GM18861 (cell line): ENCODE results near the gene NCKAP5.

Experiments used
- ATAC-seq: cut with Tn5 transposase; IDR thresholded peaks from one replicate; pipeline ENCODE4 v1.9.1; 2021; ENCODE audit not compliant: unreplicated experiment

NCKAP5 gene

GRCh38 chr2:132977812-132978529 is 590.3 kb downstream of the NCKAP5 start:
- no peak for ATAC-seq

GRCh38 chr2:132975193-132976105 is 592.8 kb downstream of the NCKAP5 start:
- ATAC-seq = peak; percentile 58

- no peak for ATAC-seq
Observed at GRCh38 chr2:132974467-132975095, 593.7 kb downstream of the NCKAP5 start.

GRCh38 chr2:132971310-132972061 is 596.8 kb downstream of the NCKAP5 start:
- ATAC-seq = no peak

GRCh38 chr2:132969371-132969985 is 598.8 kb downstream of the NCKAP5 start:
- no peak for ATAC-seq

- no peak for ATAC-seq
Observed at GRCh38 chr2:132965460-132965859, 602.8 kb downstream of the NCKAP5 start.

- no peak for ATAC-seq
Observed at GRCh38 chr2:132963161-132963560, 605.1 kb downstream of the NCKAP5 start.

GRCh38 chr2:132958887-132959286 is 609.4 kb downstream of the NCKAP5 start:
- no peak for ATAC-seq

GRCh38 chr2:132955871-132956615 is 612.2 kb downstream of the NCKAP5 start:
- no peak for ATAC-seq

GRCh38 chr2:132953771-132954170 is 614.5 kb downstream of the NCKAP5 start:
- peak; percentile 93 for ATAC-seq

GRCh38 chr2:132951008-132951714 is 617.1 kb downstream of the NCKAP5 start:
- no peak for ATAC-seq

- peak; percentile 45 for ATAC-seq
Observed at GRCh38 chr2:132949108-132949507, 619.2 kb downstream of the NCKAP5 start.

GRCh38 chr2:132948211-132948610 is 620.1 kb downstream of the NCKAP5 start:
- no peak for ATAC-seq

GRCh38 chr2:132943829-132944228 is 624.4 kb downstream of the NCKAP5 start:
- ATAC-seq = no peak

- no peak for ATAC-seq
Observed at GRCh38 chr2:132941296-132942020, 626.8 kb downstream of the NCKAP5 start.

GRCh38 chr2:132937629-132938028 is 630.6 kb downstream of the NCKAP5 start:
- ATAC-seq = no peak

- peak; percentile 94 for ATAC-seq
Observed at GRCh38 chr2:132936791-132937190, 631.5 kb downstream of the NCKAP5 start.

GRCh38 chr2:132936261-132936660 is 632.0 kb downstream of the NCKAP5 start:
- ATAC-seq = no peak
